HEK293T (cell line): Measurements from ENCODE around the gene BID.

Source experiments
- BHLHE40 ChIP-seq: fragments of 450-650 bp; IDR thresholded peaks from 2 replicates; pipeline ENCODE4 v1.6.1; 2016; ENCODE audit warnings: mild to moderate bottlenecking, moderate library complexity, borderline replicate concordance
- FOXA1 ChIP-seq: fragments of 450-650 bp; IDR thresholded peaks from 2 replicates; pipeline ENCODE4 v1.6.1; 2016; ENCODE audit warnings: mild to moderate bottlenecking
- FOXK2 ChIP-seq: fragments of 450-650 bp; IDR thresholded peaks from 2 replicates; pipeline ENCODE4 v1.6.1; 2016; ENCODE audit warnings: mild to moderate bottlenecking
- FOXM1 ChIP-seq: fragments of 450-650 bp; IDR thresholded peaks from 2 replicates; pipeline ENCODE4 v1.6.1; 2017; ENCODE audit warnings: mild to moderate bottlenecking, borderline replicate concordance
- PKNOX1 ChIP-seq: fragments of 450-650 bp; IDR thresholded peaks from 2 replicates; pipeline ENCODE4 v1.6.1; 2016
- SP1 ChIP-seq: fragments of 450-650 bp; IDR thresholded peaks from 2 replicates; pipeline ENCODE4 v1.6.1; 2017
- TARDBP ChIP-seq: fragments of 450-650 bp; IDR thresholded peaks from 2 replicates; pipeline ENCODE4 v1.6.1; 2016

- no peak for TF ChIP-seq FOXM1
- no peak for TF ChIP-seq SP1
- no peak for TF ChIP-seq BHLHE40
- no peak for TF ChIP-seq FOXK2
- no peak for TF ChIP-seq TARDBP
- no peak for TF ChIP-seq FOXA1
- TF ChIP-seq PKNOX1 = no peak
These were observed 90.0 kb downstream of the BID start for GRCh38 chr22:17684245-17684644.
